Smooth muscle cell (in vitro differentiated cells): Measurements from ENCODE around the gene SMIM20. TPM values are rescaled to one million over a fixed set of nuclear protein-coding genes. Genes with fewer than 3 reads are reported as not detected.

ENCODE experiments used
- DNase-seq: peaks from one replicate; lab custom pipeline; 2025; ENCODE audit not compliant: unreplicated experiment; lab: John Stamatoyannopoulos, UW
- H2AFZ ChIP-seq: fragments of 200-600 bp; sonication (generic); 2 replicates; pipeline ENCODE4 v1.6.0; 2016; ENCODE audit warnings: antibody characterized with exemption, low read depth, mild to moderate bottlenecking
- H3F3A ChIP-seq: fragments of 200-600 bp; sonication (generic); 2 replicates; pipeline ENCODE4 v1.6.0; 2017; ENCODE audit warnings: antibody characterized with exemption, low read depth
- H3K27ac ChIP-seq: fragments of 200-600 bp; sonication (generic); 2 replicates; pipeline ENCODE4 v1.5.1; 2016; ENCODE audit warnings: low read depth, mild to moderate bottlenecking
- H3K27me3 ChIP-seq: fragments of 200-600 bp; sonication (generic); 2 replicates; pipeline ENCODE4 v1.6.1; 2016; ENCODE audit warnings: low read depth, mild to moderate bottlenecking
- H3K36me3 ChIP-seq: fragments of 200-600 bp; sonication (generic); 2 replicates; pipeline ENCODE4 v1.5.1; 2016; ENCODE audit warnings: low read depth
- H3K4me1 ChIP-seq: fragments of 200-600 bp; sonication (generic); 2 replicates; pipeline ENCODE4 v1.5.1; 2016; ENCODE audit warnings: low read depth
- H3K4me2 ChIP-seq: fragments of 200-600 bp; sonication (generic); 2 replicates; pipeline ENCODE4 v1.6.0; 2016; ENCODE audit warnings: mild to moderate bottlenecking
- H3K4me3 ChIP-seq: fragments of 200-600 bp; sonication (generic); 2 replicates; pipeline ENCODE4 v1.5.1; 2016; ENCODE audit warnings: mild to moderate bottlenecking
- H3K79me2 ChIP-seq: fragments of 200-600 bp; sonication (generic); 2 replicates; pipeline ENCODE4 v1.6.0; 2016; ENCODE audit warnings: low read depth, mild to moderate bottlenecking
- H3K9ac ChIP-seq: fragments of 200-600 bp; sonication (generic); 2 replicates; pipeline ENCODE4 v1.6.0; 2016; ENCODE audit warnings: low read depth
- H3K9me3 ChIP-seq: fragments of 200-600 bp; sonication (generic); replicated peaks from 2 replicates; pipeline ENCODE4 v1.5.1; 2016; ENCODE audit warnings: low read depth
- H4K20me1 ChIP-seq: fragments of 200-600 bp; sonication (generic); 2 replicates; pipeline ENCODE4 v1.6.0; 2016; ENCODE audit warnings: low read depth
- CTCF ChIP-seq: fragments of 200-600 bp; sonication (generic); IDR thresholded peaks from 2 replicates; pipeline ENCODE4 v1.5.1; 2017; ENCODE audit warnings: borderline replicate concordance, mild to moderate bottlenecking, antibody characterized with exemption; ENCODE audit not compliant: insufficient read depth, poor library complexity, severe bottlenecking
- WGBS: methylation state at CpG from one replicate; pipeline ENCODE4 v1.1.7; 2016; ENCODE audit warnings: low lambda C conversion rate; 5-methylcytosine and 5-hydroxymethylcytosine counted together
- polyA plus RNA-seq: library from polyadenylated mRNA; unstranded; fragments of >200 nt; fragmentation: Nextera tagmentation; extraction: Ambion mirVana; gene quantifications from 2 replicates; pipeline ENCODE4 v1.2.1, GENCODE V29; 2016
- total RNA-seq: library from RNA; depleted of rRNA; stranded (reverse); fragments of >200 nt; gene quantifications from 2 replicates; pipeline ENCODE4 v1.2.3, GENCODE V29; 2014

The SMIM20 gene
- total and polyA plus RNA-seq, 2 experiments from 2014 or later, result 40.9 to 52.1 TPM

- Histone ChIP-seq H3K27ac (no peak overlapping the region), H3K9ac (no peak overlapping the region), H2AFZ (no peak overlapping the region), H3F3A (no peaks in the 10 kb centered on the region), H3K27me3 (no peaks in the 10 kb centered on the region), H3K4me2 (no peak overlapping the region), H3K79me2 (no peaks in the 10 kb centered on the region), H3K4me3 (no peak overlapping the region), H3K9me3 (no peaks in the 10 kb centered on the region), H4K20me1 (no peaks in the 10 kb centered on the region), H3K36me3 (no peaks in the 10 kb centered on the region), H3K4me1 (peaks cover 21% of the 10 kb centered on the region)
- DNase-seq, result no peak
- TF ChIP-seq CTCF, result no peak
- 90% methylated on average over 8 of the region's 8 CpGs for WGBS
Measured at GRCh38 chr4:25949994-25950393, 36.0 kb downstream of the SMIM20 start.

GRCh38 chr4:25950461-25951389 lies 36.7 kb downstream of the SMIM20 start:
- Histone ChIP-seq H3K27ac (no peak overlapping the region), H3K36me3 (no peaks in the 10 kb centered on the region), H3K4me1 (peaks cover 21% of the 10 kb centered on the region), H3K9ac (no peak overlapping the region), H3F3A (no peaks in the 10 kb centered on the region), H2AFZ (no peak overlapping the region), H3K4me3 (no peak overlapping the region), H3K9me3 (no peaks in the 10 kb centered on the region), H3K4me2 (no peak overlapping the region), H4K20me1 (no peaks in the 10 kb centered on the region), H3K79me2 (no peaks in the 10 kb centered on the region), H3K27me3 (no peaks in the 10 kb centered on the region)
- no peak for DNase-seq
- WGBS, result 77% methylated on average over 10 of the region's 10 CpGs
- TF ChIP-seq CTCF, result no peak

- no peaks in the 10 kb centered on the region for H4K20me1 ChIP-seq
- H3K36me3 ChIP-seq, result no peaks in the 10 kb centered on the region
- H3K27ac ChIP-seq, result no peak overlapping the region
- no peak for TF ChIP-seq CTCF
- H3K4me2 ChIP-seq, result no peak overlapping the region
- no peak overlapping the region for H3K4me3 ChIP-seq
- no peaks in the 10 kb centered on the region for H3F3A ChIP-seq
- H3K27me3 ChIP-seq, result no peaks in the 10 kb centered on the region
- no peak overlapping the region for H2AFZ ChIP-seq
- no peaks in the 10 kb centered on the region for H3K79me2 ChIP-seq
- no peaks in the 10 kb centered on the region for H3K9me3 ChIP-seq
- no peak for DNase-seq
- peaks cover 21% of the 10 kb centered on the region for H3K4me1 ChIP-seq
- no peak overlapping the region for H3K9ac ChIP-seq
- WGBS, result 69% methylated on average over 6 of the region's 6 CpGs
Measured at GRCh38 chr4:25951390-25951952, 37.5 kb downstream of the SMIM20 start.

GRCh38 chr4:25953740-25954139 lies 39.7 kb downstream of the SMIM20 start:
- Histone ChIP-seq H2AFZ (no peak overlapping the region), H3F3A (no peaks in the 10 kb centered on the region), H3K27me3 (no peaks in the 10 kb centered on the region), H3K36me3 (no peaks in the 10 kb centered on the region), H3K9ac (no peak overlapping the region), H4K20me1 (no peaks in the 10 kb centered on the region), H3K27ac (no peak overlapping the region), H3K79me2 (no peaks in the 10 kb centered on the region), H3K9me3 (no peaks in the 10 kb centered on the region), H3K4me3 (no peak overlapping the region), H3K4me2 (no peak overlapping the region), H3K4me1 (peaks cover 21% of the 10 kb centered on the region)
- WGBS, result 83% methylated on average over 5 of the region's 5 CpGs
- DNase-seq, result no peak
- TF ChIP-seq CTCF, result no peak
